BLaER1 (cell line): ENCODE data around the gene ARSD.
A peak's percentile ranks its signal among the peaks of the same experiment; 100 is the strongest.
"Not testable (repeated sequence)": the region's sequence is repeated elsewhere in the genome, so short reads cannot be mapped to it uniquely, and the experiment has no call there.

Experiments
- H3K27ac ChIP-seq: shearing (Covaris generic); formaldehyde crosslinking; 2 replicates; pipeline ENCODE4 v1.8.1; 2022
- H3K27me3 ChIP-seq: shearing (Covaris generic); formaldehyde crosslinking; 2 replicates; pipeline ENCODE4 v1.8.1; 2022
- H3K36me3 ChIP-seq: shearing (Covaris generic); formaldehyde crosslinking; 2 replicates; pipeline ENCODE4 v1.8.1; 2022
- H3K4me1 ChIP-seq: shearing (Covaris generic); formaldehyde crosslinking; 2 replicates; pipeline ENCODE4 v1.8.1; 2022
- H3K4me2 ChIP-seq: shearing (Covaris generic); formaldehyde crosslinking; 2 replicates; pipeline ENCODE4 v1.8.1; 2022
- H3K4me3 ChIP-seq: shearing (Covaris generic); formaldehyde crosslinking; 2 replicates; pipeline ENCODE4 v1.8.1; 2022
- H3K9ac ChIP-seq: shearing (Covaris generic); formaldehyde crosslinking; 2 replicates; pipeline ENCODE4 v1.8.1; 2022
- H3K9me3 ChIP-seq: shearing (Covaris generic); formaldehyde crosslinking; 2 replicates; pipeline ENCODE4 v1.8.1; 2022
- H4K20me1 ChIP-seq: shearing (Covaris generic); formaldehyde crosslinking; 2 replicates; pipeline ENCODE4 v1.8.1; 2022
- Cebpa-rat ChIP-seq: shearing (Covaris generic); IDR thresholded peaks from 2 replicates; pipeline ENCODE4 v1.8.1; 2022

ARSD gene

DNA sequence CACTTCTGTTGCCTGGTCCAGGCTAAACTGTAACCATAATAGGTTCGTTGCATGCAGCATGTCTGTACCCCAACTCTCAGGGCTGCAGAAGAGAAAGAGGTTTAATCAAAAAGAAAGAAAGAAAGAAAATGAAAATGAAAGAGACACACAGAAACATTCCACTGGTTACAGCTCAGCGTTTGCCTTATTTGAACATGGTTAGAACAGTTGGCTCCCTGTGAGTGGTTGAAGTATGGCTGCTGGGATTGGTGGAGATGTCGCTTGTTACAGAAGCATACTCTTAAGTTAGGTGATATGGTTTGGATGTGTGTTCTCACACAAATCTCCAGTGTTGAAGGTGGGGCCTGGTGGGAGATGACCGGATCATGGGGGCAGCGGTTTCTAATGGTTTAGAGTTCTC, 36.3 kb downstream of the ARSD start:
- Histone ChIP-seq H3K4me1 (peaks cover 26% of the 10 kb centered on the region), H3K9ac (no peak overlapping the region)
- no peak for TF ChIP-seq Cebpa-rat

GRCh38 chrX:2890536-2891460, 38.3 kb downstream of the ARSD start:
- not testable (repeated sequence) for H3K4me3 ChIP-seq, H3K9ac ChIP-seq, H3K9me3 ChIP-seq, H3K27ac ChIP-seq, H4K20me1 ChIP-seq, H3K36me3 ChIP-seq, H3K4me2 ChIP-seq
- Histone ChIP-seq H3K4me1 (peaks cover 15% of the 10 kb centered on the region; the same call in 1 of the 2 replicates), H3K27me3 (peaks cover 11% of the 10 kb centered on the region; the same call in 1 of the 2 replicates)

More for the DNA sequence above, 36.3 kb downstream of the ARSD start:
- Histone ChIP-seq H3K9me3 (no peaks in the 10 kb centered on the region), H3K4me3 (no peak overlapping the region), H3K27me3 (peaks cover 11% of the 10 kb centered on the region; the same call in 1 of the 2 replicates), H3K4me2 (no peak overlapping the region), H3K36me3 (no peaks in the 10 kb centered on the region), H4K20me1 (no peaks in the 10 kb centered on the region), H3K27ac (no peak overlapping the region)

- peaks cover 10% of the 10 kb centered on the region; the same call in 1 of the 2 replicates for H3K4me1 ChIP-seq
- H3K4me2 ChIP-seq: peak overlapping the region; percentile 86
- not testable (repeated sequence) for H3K9me3 ChIP-seq, H3K36me3 ChIP-seq, H4K20me1 ChIP-seq
- H3K4me3 ChIP-seq: peak overlapping the region; percentile 62
- H3K27me3 ChIP-seq: peaks cover 11% of the 10 kb centered on the region; the same call in 1 of the 2 replicates
- peak overlapping the region; percentile 68 for H3K27ac ChIP-seq
- H3K9ac ChIP-seq: peak overlapping the region; percentile 77
Measured at GRCh38 chrX:2889706-2890490, 39.2 kb downstream of the ARSD start.

DNA sequence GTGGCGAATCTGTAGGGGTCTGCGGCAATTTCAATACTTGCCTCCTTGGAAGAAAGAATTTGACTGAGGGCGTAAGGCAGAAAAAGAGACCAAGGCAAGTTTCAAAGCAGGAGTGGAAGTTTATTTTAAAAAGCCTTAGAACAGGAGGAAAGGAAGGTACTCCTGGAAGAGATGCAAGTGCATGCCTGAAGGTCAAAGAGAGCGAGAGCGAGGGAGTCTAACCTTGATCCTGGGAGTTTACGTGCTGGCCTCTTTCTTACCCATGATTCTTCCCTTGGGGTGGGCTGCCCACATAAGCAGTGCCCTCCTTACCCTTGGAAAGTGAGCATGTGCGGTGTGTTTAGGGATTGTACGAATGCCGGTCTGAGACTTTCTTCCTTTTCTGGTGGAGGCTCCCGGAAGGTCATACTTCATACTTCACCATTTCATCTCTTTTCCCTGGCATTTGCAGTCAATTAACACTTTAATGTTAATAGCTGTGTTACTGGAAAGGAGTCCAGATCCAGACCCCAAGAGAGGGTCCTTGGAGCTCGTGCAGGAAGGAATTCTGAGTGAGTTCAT, 40.0 kb downstream of the ARSD start:
- Histone ChIP-seq H3K9ac (peak overlapping the region; percentile 77), H3K27ac (peak overlapping the region; percentile 68), H4K20me1 (no peaks in the 10 kb centered on the region), H3K27me3 (peaks cover 11% of the 10 kb centered on the region; the same call in 1 of the 2 replicates), H3K4me3 (peak overlapping the region; percentile 62), H3K9me3 (no peaks in the 10 kb centered on the region), H3K36me3 (no peaks in the 10 kb centered on the region), H3K4me1 (peaks cover 7% of the 10 kb centered on the region; the same call in 1 of the 2 replicates), H3K4me2 (peak overlapping the region; percentile 86)
- TF ChIP-seq Cebpa-rat: no peak

GRCh38 chrX:2888309-2888708, 40.8 kb downstream of the ARSD start:
- H4K20me1 ChIP-seq: no peaks in the 10 kb centered on the region
- no peak overlapping the region for H3K9ac ChIP-seq
- no peak for TF ChIP-seq Cebpa-rat
- H3K4me2 ChIP-seq: no peak overlapping the region
- peaks cover 7% of the 10 kb centered on the region; the same call in 1 of the 2 replicates for H3K4me1 ChIP-seq
- no peaks in the 10 kb centered on the region for H3K36me3 ChIP-seq
- H3K4me3 ChIP-seq: no peak overlapping the region
- H3K9me3 ChIP-seq: no peaks in the 10 kb centered on the region
- peaks cover 11% of the 10 kb centered on the region; the same call in 1 of the 2 replicates for H3K27me3 ChIP-seq
- H3K27ac ChIP-seq: no peak overlapping the region

DNA sequence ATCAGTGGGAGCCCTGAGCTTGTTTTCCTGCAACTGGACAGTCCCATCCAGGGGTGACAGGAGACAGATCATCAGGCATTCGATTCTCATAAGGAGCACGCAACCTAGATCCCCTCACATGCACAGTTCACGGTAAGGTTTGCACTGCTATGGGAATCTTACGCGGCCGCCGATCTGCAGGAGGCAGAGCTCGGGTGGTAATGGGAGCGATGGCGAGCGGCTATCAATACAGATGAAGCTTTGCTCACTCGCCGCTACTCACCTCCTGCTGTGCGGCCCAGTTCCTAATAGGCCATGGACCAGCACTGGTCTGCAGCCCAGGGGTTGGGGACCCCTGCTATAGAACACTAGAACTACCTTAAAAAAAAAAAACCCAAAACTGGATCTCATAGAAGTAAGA, 45.4 kb downstream of the ARSD start:
- Histone ChIP-seq H3K27me3 (no peaks in the 10 kb centered on the region), H3K4me1 (peaks cover 2% of the 10 kb centered on the region; the same call in 1 of the 2 replicates), H3K9me3 (no peaks in the 10 kb centered on the region), H4K20me1 (no peaks in the 10 kb centered on the region), H3K27ac (no peak overlapping the region), H3K4me2 (no peak overlapping the region), H3K36me3 (no peaks in the 10 kb centered on the region), H3K9ac (no peak overlapping the region), H3K4me3 (no peak overlapping the region)
- TF ChIP-seq Cebpa-rat: no peak

GRCh38 chrX:2879670-2880069, 49.5 kb downstream of the ARSD start:
- H4K20me1 ChIP-seq: no peaks in the 10 kb centered on the region
- H3K9me3 ChIP-seq: no peaks in the 10 kb centered on the region
- no peak for TF ChIP-seq Cebpa-rat
- H3K4me2 ChIP-seq: no peak overlapping the region
- no peaks in the 10 kb centered on the region for H3K4me1 ChIP-seq
- no peaks in the 10 kb centered on the region for H3K27me3 ChIP-seq
- no peak overlapping the region for H3K9ac ChIP-seq
- H3K27ac ChIP-seq: no peak overlapping the region
- no peaks in the 10 kb centered on the region for H3K36me3 ChIP-seq
- no peak overlapping the region for H3K4me3 ChIP-seq

DNA sequence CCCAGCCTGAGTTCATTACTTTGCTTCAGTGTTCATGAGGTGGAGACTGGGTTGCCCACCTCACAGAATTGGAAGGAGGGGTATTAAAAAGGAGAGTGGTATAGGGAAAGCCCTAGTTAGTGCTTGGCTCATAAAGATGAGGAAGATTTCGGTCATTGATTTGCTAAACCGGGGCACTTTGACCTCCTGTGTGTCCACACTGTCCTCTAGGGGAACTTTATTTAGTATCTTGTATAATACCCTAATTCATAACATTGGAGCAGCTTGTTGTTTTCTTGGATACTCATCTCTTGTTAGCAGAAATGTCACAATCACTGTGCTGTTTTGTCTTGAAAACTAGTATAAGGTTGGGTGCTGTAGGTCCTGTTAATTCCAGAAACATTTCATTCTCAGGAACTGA, 50.6 kb downstream of the ARSD start:
- H3K36me3 ChIP-seq: no peaks in the 10 kb centered on the region
- H3K9me3 ChIP-seq: no peaks in the 10 kb centered on the region
- H4K20me1 ChIP-seq: no peaks in the 10 kb centered on the region
- no peaks in the 10 kb centered on the region for H3K27me3 ChIP-seq
- H3K4me3 ChIP-seq: no peak overlapping the region
- TF ChIP-seq Cebpa-rat: no peak
- no peak overlapping the region for H3K4me2 ChIP-seq
- H3K4me1 ChIP-seq: no peaks in the 10 kb centered on the region
- no peak overlapping the region for H3K27ac ChIP-seq
- no peak overlapping the region for H3K9ac ChIP-seq

DNA sequence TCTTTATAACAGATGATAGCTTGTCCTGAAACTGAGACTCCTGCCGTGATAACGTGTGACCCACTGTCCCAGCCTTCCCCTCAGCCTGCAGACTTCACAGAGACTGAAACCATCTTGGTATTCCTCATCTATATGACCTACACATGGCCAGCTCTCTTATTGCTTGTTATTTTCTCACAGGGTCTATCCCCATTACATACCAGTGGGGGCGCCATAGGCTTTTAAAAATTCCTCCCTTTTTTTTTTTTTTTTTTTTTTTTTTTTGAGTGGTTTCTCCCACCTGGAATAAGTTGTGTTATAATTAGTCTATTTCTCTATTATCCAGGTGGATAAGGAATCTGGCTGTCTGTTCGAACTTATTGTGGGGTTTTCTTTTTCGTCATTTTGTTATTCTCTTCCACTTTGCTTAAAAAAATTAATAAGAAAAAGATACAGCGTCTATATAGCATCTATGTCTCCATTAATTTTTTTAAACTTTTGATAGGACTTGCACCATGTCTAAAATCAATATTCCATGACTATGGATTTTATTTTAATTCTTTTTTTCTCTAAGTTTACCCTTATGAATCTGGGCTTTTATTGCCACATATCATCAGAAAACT, 53.2 kb downstream of the ARSD start:
- H3K9ac ChIP-seq: no peak overlapping the region
- H3K4me2 ChIP-seq: no peak overlapping the region
- TF ChIP-seq Cebpa-rat: no peak
- H3K27me3 ChIP-seq: no peaks in the 10 kb centered on the region
- H3K27ac ChIP-seq: no peak overlapping the region
- no peak overlapping the region for H3K4me3 ChIP-seq
- no peaks in the 10 kb centered on the region for H4K20me1 ChIP-seq
- no peaks in the 10 kb centered on the region for H3K9me3 ChIP-seq
- no peaks in the 10 kb centered on the region for H3K36me3 ChIP-seq
- no peaks in the 10 kb centered on the region for H3K4me1 ChIP-seq
